ENCODE measurements around the gene MFAP3L.

MFAP3L gene

DNA sequence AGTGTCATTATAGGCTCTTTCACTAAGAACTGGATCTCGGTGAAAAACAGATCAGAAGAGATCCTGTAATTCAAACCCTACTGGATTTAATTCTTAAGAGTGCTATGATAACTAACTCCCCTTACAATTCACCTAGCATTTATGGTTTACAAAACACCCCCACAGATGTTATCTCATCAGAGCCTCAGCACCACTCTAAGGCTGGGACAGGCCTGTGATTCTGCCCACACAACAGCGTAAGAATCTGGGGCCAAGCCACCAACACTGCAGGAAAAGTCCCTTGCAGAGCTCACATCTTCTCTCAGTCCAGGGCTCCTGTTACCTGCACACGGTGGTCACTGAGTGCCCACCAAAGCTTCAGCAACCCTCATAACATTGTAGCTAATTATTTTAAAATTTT, 8.9 kb downstream of the MFAP3L start:
- DNase-seq, result no peak

DNA sequence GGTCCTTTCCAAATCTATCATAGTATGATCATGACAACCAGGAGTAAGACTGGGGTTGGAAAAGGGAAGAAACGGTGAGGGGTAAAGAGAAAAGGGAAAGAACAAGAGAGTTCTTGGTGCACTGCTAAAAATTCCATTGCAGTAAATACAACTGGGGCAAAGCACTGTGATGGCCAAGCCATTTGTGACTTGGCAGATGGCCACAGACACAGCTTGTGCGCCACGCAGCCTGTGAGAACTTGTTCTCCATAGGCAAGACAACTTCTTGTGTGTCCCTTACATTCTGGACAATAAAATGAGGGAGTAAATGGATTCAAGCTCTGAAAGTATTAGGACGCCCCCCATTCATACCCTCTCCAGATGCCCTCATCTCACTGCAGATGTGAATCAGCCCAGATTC, 10.9 kb downstream of the MFAP3L start:
- DNase-seq, result no peak

DNA sequence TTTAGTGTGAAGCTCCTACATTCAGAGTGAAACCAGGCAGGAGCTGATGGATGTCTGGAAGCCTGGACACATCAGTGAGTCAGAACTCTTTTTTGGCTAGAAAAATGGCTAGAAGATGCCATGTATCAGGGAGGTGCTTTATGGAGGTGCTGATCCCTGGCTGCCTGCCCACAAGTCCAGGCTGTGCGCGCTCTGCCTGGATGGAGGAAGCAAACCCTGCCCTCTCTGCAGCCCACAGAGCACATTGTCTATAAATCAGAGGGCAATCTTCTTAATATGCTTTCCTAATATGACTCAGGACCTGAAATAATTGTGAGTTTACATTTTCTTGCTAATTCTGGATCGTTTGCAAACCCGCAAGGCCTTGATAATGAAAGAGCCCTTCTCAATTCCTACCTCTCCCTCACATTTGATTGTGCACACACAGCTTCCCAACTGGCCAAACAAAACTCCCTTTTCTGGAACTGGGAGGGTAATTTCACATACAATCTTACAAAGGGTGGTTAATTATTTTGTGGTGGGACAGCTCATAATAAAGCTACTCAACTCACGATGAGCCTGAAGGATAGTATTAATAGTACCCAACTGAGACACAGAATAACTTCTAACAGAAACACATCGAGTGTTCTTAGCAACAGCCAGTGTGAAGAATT, 11.7 kb downstream of the MFAP3L start:
- no peak for DNase-seq

DNA sequence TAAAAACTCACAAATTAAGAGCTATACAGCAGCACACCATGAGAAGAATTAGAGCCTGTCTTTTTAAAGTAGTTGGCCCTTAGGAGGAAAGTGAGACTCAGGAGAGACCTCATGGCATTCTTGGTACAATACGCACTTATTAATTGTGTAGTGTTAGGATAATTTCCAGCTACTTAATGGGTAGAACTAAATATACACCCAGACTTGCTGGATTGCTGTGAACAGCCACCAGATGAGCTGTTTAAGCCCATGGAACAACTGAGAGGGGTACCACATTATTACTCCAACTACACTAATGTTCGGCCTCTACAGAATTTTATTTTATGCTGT, 13.6 kb downstream of the MFAP3L start:
- no peak for DNase-seq

DNA sequence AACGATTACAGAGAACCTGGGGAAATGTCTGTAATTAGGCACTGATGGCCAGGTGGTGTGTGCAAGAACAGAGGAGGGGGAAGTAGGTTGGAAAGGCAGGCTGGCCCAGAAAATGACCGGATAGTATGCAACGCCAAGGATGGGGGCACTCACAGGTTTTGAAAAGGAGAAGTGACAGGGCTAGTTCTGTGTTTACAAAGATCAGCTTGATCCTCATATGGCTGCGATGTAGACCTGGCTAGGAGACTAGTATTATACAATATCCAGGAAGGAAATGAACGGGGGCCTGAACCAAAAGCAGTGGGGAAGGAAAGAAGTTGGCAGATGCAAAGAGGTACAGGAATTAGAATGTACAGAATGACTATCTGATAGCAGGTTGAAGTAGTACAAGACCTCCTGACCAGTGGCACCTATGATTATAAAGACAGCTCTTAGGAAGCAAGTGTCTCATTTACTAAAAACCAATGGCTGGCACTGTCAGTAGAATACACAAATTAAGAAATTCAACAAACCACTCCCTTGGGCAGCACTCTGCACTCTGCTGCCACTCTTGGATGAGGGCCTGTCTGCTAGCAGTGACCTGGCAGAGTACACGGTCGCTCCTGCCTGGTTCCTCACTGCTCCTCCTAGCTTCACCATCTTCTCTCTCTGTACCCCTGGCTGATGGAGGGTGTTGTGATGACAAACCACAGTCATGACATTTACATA, 14.1 kb downstream of the MFAP3L start:
- no peak for DNase-seq

DNA sequence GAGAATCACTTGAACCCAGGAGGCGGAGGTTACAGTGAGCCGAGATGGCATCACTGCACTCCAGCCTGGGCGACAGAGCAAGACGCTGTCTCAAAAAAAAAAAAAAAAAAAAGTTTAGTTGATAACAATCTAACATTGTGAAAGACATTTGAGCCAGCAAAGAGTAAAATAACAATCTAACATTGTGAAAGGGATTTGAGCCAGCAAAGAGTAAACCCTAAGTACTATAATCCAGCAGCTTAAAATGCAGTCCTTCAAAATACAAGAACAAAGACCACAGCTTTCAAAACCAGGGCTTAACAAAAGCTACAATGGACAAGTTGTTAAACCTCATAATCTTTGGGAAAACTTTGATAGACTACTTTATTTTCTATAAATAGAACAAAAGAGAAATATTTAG, 16.9 kb downstream of the MFAP3L start:
- no peak for DNase-seq

DNA sequence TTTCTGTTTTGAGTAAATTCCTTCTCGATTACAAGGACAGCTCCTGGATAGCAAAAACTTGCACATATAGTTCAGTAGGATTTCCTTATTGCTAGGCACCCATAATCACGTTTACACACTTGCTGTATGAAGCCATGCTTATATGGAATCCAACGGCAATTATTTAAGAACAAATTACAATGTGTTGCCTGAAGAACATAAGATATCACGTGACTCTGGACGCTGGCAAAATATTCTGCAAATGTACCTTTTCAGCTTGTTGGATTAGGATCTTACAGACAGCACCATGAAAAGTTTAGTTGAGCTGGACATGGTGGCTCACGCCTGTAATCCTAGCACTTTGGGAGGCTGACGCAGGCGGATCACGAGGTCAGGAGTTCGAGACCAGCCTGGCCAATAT, 17.4 kb downstream of the MFAP3L start:
- DNase-seq, result no peak

DNA sequence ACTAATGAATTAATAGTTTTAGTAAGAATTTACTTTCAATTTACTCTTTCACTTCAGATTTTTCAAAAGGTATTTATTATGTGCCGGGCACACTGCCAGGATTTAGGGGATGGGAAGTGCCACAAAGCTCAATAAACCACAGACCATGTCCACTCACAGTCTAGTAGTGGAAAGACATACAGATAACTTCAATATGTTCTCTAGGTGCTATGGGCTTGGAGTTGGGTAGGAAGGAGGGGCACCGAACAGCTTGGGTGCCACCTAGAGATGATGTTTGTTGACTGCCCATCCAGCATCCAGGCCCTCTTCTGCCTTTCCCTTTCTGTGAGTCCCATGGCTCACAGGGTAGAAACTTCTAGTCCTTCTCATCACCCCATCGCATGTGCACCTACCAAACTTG, 17.8 kb downstream of the MFAP3L start:
- DNase-seq, result no peak

DNA sequence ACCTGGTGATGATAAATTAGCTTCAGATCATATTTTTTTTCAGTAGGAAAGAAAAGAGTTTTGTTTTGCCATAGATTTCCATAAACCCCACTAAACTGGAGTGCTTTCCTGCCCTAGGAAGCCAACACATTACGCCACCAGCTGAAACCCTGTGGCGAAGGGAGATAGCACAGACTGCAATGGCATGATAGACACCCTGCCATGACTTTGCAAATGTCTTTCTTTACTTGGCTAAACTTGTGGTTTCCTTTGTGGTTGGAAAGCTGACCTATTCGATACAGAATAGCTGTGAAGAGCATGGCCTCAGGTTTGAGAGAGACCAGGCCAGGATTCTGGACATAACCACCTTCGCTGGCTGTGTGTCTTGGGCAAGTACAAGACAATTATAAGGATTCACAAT, 19.1 kb downstream of the MFAP3L start:
- no peak for DNase-seq

DNA sequence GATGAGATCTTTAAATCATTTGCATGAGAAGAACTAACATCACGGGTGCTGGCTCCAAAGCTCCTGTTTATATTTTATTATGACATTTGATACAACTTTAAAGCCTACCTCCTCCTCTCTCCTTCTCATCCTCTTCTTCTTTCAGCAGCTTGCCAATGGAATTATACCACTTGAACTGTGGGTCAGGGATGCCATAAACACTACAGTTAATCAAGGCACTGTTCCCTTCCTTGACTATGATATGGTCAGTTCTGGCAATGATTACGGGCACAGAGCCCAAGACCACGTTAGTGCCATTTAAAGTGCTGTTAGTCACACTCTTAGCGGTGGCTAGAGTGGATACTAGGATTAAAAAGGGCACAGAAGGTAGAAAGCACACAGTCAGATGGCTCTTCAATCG, 20.7 kb downstream of the MFAP3L start:
- DNase-seq, result no peak

DNA sequence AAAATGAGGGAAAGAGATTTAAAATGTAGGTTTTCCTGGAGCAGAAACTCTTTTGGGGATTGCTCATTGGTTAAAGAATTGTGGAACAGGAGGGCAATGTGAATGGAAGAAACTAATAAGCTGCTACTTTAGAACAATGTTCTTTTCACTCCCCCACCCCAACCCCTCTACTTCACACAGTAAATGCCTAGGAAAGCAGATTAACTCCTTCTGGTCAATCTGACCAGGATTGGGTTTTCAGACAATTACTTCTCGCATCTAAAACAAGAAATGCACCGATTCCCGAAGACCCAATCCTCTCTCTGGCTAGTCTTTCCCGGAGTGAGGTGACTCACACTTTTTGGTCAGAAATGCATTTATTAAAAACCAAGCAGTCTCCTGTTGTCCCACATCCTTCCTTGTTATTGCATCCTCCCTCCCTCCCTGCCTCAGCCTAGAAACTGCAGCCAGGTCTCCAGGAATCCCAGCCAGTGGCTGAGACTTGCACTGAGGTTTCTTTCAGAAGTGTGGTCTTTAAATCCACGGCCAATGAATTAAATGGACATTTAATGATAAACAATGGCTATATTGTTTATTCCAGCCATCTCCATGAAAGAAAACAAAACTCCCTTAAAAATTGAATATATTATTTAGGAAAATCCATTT, 21.4 kb downstream of the MFAP3L start:
- no peak for DNase-seq

DNA sequence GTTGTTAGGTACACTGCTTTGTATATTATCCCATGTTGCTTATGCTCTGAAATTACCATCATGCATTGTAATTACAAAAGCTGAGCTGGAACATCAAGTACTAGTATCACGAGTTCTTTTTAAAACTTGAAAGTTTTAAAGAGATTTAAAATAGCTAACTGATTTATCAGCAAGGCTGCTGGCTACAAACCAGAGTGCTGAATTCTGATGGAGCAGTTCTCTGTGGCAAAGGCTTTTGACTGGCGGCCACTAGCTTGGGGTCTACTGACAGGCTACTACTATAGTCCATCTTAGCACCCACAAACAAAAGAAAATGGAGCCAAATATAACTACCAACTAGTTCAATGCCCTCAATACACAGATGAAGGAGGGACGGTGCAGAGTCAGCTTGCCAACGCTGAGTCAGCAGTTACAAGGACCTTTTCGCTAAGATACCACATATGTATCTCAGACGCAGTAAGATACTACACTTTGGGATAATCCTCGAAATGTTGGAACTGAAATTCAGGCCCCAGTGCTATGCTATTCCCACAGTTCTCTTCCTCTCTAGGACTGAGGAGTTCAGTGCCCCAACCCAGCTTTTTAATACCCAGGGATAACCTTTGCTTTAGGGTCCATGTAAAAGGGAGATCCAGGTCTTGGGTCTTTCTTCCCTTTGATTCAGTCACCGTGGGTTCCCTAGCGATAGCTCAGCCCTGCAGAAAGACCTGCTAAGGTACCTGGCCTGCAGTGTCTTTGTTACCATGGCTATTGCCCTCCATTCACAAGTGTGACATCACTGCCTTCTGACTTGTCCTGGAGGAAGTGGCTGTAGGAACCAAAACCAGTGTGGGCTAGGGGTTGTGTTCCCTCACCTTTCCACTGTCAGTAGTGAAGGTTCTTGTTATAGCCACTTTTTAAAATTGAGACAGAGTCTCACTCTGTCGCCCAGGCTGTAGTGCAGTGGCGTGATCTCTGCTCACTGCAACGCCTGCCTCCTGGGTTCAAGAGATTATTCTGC, 22.8 kb downstream of the MFAP3L start:
- no peak for DNase-seq

DNA sequence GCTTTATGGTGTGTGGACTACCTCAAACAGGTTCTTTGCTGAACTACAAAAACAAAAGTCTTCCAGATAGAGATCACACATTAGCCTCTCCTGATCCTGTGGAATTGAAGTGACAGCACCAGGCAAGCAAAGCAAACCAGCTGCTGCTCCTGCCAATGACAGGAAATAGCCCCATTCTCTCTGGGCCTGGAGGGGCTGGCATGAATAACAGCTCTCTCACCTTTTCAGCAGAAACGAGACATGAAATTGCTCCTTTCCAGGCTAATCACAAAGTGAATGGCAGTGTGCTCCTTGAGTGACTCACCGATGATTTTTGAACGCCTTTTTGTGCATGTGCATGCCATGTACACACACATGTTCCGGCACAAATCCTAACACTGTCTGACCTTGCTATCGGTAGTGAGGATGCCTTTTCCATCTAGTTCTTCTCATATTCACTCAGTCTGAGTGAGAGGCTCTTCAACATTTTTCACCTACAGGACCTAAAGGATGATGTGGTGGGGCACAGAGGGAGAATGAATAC, 24.4 kb downstream of the MFAP3L start:
- DNase-seq, result no peak

DNA sequence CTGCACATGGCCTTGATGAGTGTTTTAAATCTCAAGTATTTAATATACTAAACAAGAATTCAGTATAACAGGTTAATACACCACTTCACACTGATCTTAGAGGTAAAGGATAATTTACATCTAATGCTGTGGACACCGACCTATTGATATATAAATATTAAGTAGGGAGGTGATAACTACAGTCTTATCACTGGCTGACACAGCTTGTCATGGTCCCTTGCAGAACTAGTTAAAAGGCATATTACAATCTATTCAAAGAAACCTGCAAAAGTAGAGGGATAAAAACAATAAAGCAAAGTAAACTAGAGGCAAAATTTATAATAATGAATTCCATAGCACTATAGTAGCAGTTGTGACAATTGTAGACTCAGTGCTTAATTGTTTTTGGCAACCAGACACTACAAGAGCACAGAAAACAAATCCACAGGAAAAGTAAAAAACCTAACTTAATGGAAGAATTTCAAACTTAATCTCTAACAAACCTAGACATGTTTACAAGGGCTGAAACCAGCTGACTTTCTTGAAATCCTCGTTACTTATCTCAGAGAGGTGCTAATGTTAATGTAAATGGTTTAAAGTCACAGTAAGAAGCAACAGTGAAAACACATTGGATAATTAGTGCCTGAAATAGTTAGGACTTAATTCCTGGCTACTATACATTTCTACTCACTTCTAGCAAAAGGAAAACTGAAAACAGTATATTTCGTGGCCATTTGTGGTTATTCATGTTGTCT, 25.0 kb downstream of the MFAP3L start:
- no peak for DNase-seq

DNA sequence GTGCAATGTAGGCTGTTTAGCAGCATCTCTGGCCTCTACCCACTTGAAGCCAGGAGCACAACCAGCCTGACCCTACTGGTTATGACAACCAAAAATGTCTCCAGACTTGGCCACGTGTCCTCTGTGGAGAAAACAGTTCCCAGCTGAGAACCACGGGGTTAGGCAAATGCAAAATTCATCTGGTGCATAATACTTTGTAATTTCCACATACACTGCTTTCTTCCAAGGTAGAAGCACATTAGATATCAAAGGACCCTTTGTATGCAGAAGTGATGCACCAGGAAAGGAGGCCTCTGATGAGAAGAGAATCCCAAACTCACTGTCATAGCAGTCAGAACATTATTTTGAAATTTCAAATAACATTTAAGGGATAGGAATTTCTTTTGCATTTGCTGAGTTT, 26.3 kb downstream of the MFAP3L start:
- no peak for DNase-seq

DNA sequence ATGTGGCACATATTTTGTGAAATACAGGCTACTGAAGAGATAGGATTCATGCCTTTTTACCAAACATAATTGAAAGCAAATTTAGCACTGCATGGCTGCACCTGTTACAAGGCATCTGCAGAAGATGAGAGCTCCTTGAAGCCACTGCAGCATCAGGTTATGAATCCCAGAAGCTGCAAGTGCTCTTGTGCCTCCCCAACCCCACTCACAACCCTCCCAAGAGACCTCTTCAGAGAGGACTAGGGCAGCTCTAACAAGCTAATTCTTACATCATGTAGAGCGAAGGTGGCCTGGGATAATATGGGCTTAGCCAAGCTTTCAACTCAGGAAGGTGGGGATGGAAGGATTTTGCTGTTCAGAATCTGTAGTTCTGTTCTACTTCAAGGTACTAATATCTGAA, 27.2 kb downstream of the MFAP3L start:
- no peak for DNase-seq

DNA sequence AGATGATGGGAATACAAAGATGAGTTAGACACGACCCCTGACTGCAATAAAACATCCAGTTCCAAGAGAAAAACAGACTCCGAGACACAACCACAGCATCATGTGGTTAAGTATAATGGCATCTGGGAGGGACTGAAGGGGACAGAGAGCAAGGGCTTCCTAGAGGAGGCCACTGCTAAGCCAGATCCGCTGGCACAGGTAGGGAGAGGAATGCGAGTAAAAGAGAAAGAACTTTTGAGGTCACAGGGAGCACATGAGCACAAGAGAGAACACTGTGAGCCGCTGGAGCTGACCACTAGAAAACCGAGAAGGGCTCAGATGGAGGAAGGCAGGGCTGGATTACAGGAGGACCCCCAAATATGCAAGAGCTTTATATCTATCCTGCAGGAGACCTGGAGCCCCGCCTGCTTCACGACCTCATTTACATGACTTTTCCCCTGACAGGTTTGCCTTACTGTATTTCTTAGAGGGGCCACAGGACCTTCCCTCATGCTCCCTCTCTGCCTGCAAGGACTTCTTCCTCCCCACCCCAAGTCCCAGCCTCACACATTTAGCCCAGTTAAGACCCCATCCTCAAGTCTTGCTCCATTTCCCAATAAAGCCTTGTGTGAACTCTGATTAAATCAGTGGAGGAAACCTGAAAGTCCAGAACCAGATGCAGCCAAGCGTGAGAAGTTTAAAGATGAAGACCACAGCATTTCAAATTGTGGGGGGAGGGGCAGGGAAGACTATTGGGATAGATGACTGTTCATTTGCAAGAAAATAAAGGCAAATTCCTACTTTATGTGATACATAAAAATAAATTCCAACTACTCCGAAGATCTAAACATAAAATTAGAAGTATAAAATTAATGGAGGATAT, 29.6 kb downstream of the MFAP3L start:
- DNase-seq, result no peak

DNA sequence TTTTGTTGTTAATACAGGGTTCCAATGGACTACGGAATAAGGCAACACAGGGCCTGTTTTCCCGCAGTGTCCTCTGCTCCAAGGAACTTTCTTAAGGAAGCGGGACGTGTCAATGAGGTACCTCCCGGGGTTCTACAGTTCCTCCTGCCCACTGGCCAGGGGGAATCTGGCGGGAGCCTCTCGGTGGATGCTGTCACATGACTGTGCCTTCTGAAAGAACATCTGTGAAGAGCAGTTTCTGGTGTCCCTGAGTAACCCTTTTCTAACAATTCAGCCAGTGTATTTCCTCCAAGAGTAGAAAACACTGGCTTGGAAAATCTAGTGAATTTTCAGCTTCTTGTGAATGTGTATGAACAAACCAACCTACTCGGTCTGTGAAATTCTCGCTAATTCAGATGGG, 32.7 kb downstream of the MFAP3L start:
- DNase-seq, result no peak

DNA sequence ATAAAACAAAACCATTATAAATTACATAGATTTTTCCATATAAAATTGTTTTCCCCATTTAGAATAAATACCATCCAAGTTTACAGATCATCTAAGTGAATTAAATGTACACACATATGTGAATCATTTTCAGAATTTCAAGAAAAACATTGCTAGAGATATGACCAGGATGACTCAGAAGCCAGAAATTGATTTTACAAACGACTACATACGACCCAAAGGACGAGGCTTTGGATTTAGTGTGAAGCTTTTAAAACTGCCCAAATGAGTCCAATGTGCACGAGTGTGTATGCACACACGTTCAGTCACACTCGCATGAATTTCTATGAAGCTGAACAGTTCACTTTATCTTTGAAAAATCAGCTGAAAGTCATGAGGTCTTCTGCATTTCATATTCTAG, 37.9 kb downstream of the MFAP3L start:
- no peak for DNase-seq

DNA sequence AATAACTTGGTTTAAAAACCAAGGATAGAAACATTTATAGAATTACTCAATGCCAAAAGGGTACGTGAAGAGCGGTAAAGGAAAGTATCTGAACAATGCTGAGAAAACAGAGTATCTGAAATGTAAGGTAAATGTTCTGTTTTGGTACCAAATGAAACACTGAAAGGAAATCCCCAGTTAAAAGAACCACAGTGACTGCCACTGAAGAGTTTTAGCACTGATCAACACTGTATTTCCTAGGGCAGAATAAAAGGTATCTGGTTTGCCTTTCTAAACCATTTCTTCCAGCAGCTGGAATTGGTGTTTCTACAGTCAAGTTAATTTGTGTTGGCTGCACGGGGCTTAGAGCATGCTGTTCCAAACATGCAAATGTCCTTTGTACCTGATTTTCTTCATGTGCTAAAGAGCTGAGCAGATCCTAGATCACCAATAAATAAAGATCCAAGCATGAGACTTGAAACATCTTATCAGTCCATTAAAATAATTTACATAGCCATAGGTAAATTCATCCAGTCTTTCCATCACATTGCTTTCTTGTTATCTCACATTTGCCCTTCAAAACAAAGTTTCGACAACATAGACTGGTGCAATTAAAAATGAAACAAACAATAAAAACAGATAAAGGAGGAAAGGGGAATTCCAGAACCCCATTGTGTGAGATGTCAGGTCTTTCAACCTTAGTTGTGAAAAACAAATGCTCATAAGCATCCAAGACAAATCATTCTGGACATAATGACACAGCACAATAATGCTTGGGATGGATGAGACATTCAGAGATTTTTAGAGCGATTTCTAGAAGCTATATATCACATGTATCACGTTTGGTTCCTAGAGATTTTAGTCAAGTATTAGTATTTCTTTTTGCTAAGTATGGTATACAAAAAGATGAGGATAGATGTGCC, 38.6 kb downstream of the MFAP3L start:
- DNase-seq, result no peak

Measured in stimulated activated naive CD4-positive, alpha-beta T cell treated with Interleukin-2 at 50 U/mL for 16 hours (primary cell).